ENCODE measurements around the gene RGS14. TPM values are rescaled to one million over a fixed set of nuclear protein-coding genes. Genes with fewer than 3 reads are reported as not detected.
A peak's percentile ranks its signal among the peaks of the same experiment; 100 is the strongest.

Gene RGS14
- total and polyA plus RNA-seq, 8 donors = 4.2 to 100 (median 19.0) TPM; not detected in 1

- H3K4me1 ChIP-seq = peaks cover 59 to 95% (median 74%) of the 10 kb centered on the region in 4 donors
- no peaks in the 10 kb centered on the region for H3K9me3 ChIP-seq
- peak overlapping the region; percentile 83 to 92 (median 89) for H3K27ac ChIP-seq
- H3K27me3 ChIP-seq = no peaks in the 10 kb centered on the region
- peaks cover 0 to 9% (median 0%) of the 10 kb centered on the region in 4 donors for H3K36me3 ChIP-seq
- peak overlapping the region in 1 of 4 donors; percentile 45 for H3K4me3 ChIP-seq
- TF ChIP-seq, protein P1, sequence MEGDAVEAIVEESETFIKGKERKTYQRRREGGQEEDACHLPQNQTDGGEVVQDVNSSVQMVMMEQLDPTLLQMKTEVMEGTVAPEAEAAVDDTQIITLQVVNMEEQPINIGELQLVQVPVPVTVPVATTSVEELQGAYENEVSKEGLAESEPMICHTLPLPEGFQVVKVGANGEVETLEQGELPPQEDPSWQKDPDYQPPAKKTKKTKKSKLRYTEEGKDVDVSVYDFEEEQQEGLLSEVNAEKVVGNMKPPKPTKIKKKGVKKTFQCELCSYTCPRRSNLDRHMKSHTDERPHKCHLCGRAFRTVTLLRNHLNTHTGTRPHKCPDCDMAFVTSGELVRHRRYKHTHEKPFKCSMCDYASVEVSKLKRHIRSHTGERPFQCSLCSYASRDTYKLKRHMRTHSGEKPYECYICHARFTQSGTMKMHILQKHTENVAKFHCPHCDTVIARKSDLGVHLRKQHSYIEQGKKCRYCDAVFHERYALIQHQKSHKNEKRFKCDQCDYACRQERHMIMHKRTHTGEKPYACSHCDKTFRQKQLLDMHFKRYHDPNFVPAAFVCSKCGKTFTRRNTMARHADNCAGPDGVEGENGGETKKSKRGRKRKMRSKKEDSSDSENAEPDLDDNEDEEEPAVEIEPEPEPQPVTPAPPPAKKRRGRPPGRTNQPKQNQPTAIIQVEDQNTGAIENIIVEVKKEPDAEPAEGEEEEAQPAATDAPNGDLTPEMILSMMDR (IDR thresholded peaks at IDR 0.05) = no peak
- TF ChIP-seq POLR2AphosphoS5 (IDR thresholded peaks at IDR 0.05) = no peak
- no peak for TF ChIP-seq EP300 (IDR thresholded peaks at IDR 0.05)
- no peak for TF ChIP-seq POLR2A (IDR thresholded peaks at IDR 0.05)
- intact Hi-C loops (cut with DNase I; ENCODE audit: low total_unique reads) = no loop called here
- WGBS, 5 donors = 67 to 85% (median 83%) methylated on average over 9 to 14 of the region's 14 CpGs
- no peak for DNase-seq
These were observed 8.3 kb downstream of the RGS14 start for GRCh38 chr5:177365845-177366527.

- Histone ChIP-seq H3K9me3 (no peaks in the 10 kb centered on the region), H3K27ac (peak overlapping the region; percentile 83 to 92 (median 89)), H3K27me3 (no peaks in the 10 kb centered on the region), H3K4me1 (peaks cover 66 to 95% (median 80%) of the 10 kb centered on the region in 4 donors), H3K4me3 (peak overlapping the region; percentile 44 to 53 (median 48)), H3K36me3 (peaks cover 0 to 9% (median 0%) of the 10 kb centered on the region in 4 donors)
- TF ChIP-seq POLR2AphosphoS5 (IDR thresholded peaks at IDR 0.05) (peak; percentile 20 to 35 (median 26)), POLR2A (IDR thresholded peaks at IDR 0.05) (no peak)
- intact Hi-C loops (cut with DNase I; ENCODE audit: low total_unique reads) = no loop called here
- DNase-seq = peak; percentile 93 to 95
- 18 to 41% (median 20%) methylated on average over 35 to 36 of the region's 36 CpGs for WGBS, 5 donors
These were observed 9.0 kb downstream of the RGS14 start for GRCh38 chr5:177366528-177367322.

GRCh38 chr5:177367323-177367848, 9.7 kb downstream of the RGS14 start:
- no peaks in the 10 kb centered on the region for H3K27me3 ChIP-seq
- DNase-seq = no peak
- peak overlapping the region; percentile 56 to 92 (median 89) for H3K27ac ChIP-seq
- peak overlapping the region; percentile 44 to 53 (median 48) for H3K4me3 ChIP-seq
- WGBS, 5 donors = 23 to 42% (median 30%) methylated on average over 19 to 46 of the region's 46 CpGs
- intact Hi-C loops (cut with DNase I; ENCODE audit: low total_unique reads) = no loop called here
- H3K36me3 ChIP-seq = peaks cover 0 to 9% (median 0%) of the 10 kb centered on the region in 4 donors
- TF ChIP-seq, protein P1 (IDR thresholded peaks at IDR 0.05) = no peak
- TF ChIP-seq EP300 (IDR thresholded peaks at IDR 0.05) (no peak), POLR2A (IDR thresholded peaks at IDR 0.05) (no peak), POLR2AphosphoS5 (IDR thresholded peaks at IDR 0.05) (no peak)
- peaks cover 66 to 95% (median 79%) of the 10 kb centered on the region in 4 donors for H3K4me1 ChIP-seq
- H3K9me3 ChIP-seq = no peaks in the 10 kb centered on the region

DNA sequence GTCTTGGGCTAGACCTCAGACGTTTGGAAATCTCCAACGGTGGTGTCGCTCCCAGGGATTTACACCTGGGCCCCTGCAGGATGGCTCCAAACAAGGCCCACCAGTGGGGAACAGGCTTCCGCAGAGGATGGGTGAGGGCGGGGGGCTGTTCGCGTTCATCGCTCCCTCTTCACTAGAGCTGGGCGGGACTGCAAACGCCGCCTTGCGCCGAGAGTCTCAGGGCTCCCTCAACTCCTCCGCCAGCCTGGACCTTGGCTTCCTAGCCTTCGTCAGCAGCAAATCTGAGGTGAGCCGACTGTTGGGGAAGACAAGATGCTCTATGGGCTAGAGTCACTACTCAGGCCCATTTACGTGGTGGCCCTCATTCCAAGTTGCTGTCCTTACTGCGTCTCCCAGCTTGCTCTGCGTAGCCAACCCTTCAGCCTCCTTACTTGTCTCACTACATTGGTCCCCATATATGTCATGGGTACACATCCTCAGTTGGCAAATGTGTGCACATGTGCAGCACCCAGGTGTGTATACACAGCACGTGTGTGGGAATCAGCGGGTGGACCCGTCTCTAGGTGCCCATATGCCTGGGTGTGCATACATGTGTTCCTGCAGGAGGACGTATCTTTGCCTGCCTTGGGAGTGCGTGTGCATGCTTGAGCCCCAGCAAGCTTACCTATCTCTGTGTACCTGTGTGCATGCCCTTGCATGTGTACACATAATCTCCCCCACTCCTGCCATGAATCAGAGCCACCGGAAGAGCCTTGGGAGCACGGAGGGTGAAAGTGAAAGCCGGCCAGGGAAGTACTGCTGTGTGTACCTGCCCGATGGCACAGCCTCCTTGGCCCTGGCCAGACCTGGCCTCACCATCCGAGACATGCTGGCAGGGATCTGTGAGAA, 10.5 kb downstream of the RGS14 start:
- Histone ChIP-seq H3K4me3 (peak overlapping the region in 2 of 4 donors; percentile 44 to 53), H3K36me3 (peaks cover 0 to 9% (median 2%) of the 10 kb centered on the region in 4 donors), H3K27ac (peak overlapping the region in 1 of 5 donors; percentile 43), H3K27me3 (no peaks in the 10 kb centered on the region), H3K9me3 (no peaks in the 10 kb centered on the region), H3K4me1 (peaks cover 59 to 94% (median 72%) of the 10 kb centered on the region in 4 donors)
- intact Hi-C loops (cut with DNase I; ENCODE audit: low total_unique reads) = no loop called here
- DNase-seq = peak in 1 of 2 donors; percentile 48
- 84 to 90% (median 85%) methylated on average over 28 to 29 of the region's 29 CpGs for WGBS, 5 donors
- TF ChIP-seq EP300 (IDR thresholded peaks at IDR 0.05) (no peak), POLR2AphosphoS5 (IDR thresholded peaks at IDR 0.05) (no peak)
- TF ChIP-seq, protein P1 (IDR thresholded peaks at IDR 0.05) = no peak
